DOHH2 (cell line): Measurements from ENCODE around the gene AP1G2.
"Not testable (repeated sequence)": the region's sequence is repeated elsewhere in the genome, so short reads cannot be mapped to it uniquely, and the experiment has no call there.

Experiments used
- H3F3A ChIP-seq: fragments of 200-600 bp; sonication (generic), shearing (Covaris generic); 2 replicates; pipeline ENCODE4 v1.6.0; 2016; ENCODE audit warnings: antibody characterized with exemption, mild to moderate bottlenecking; ENCODE audit not compliant: control insufficient read depth, insufficient read depth
- H3K27ac ChIP-seq: fragments of 200-600 bp; sonication (generic); 2 replicates; pipeline ENCODE4 v1.5.1; 2014; ENCODE audit warnings: low read depth, mild to moderate bottlenecking, low read length, moderate library complexity
- H3K27me3 ChIP-seq: fragments of 200-600 bp; sonication (generic); 2 replicates; pipeline ENCODE4 v1.6.1; 2014; ENCODE audit warnings: mild to moderate bottlenecking, low read length, mixed read lengths; ENCODE audit not compliant: control insufficient read depth
- H3K36me3 ChIP-seq: fragments of 200-600 bp; sonication (generic); 2 replicates; pipeline ENCODE4 v1.6.1; 2014; ENCODE audit warnings: mild to moderate bottlenecking, low read length, moderate library complexity, mixed read lengths; ENCODE audit not compliant: control insufficient read depth
- H3K4me1 ChIP-seq: fragments of 200-600 bp; sonication (generic); 2 replicates; pipeline ENCODE4 v1.6.1; 2014; ENCODE audit warnings: mild to moderate bottlenecking, low read length, mixed read lengths; ENCODE audit not compliant: control insufficient read depth
- H3K4me2 ChIP-seq: fragments of 200-600 bp; sonication (generic); 2 replicates; pipeline ENCODE4 v1.6.0; 2014; ENCODE audit warnings: mild to moderate bottlenecking, low read length, moderate library complexity
- H3K4me3 ChIP-seq: fragments of 200-600 bp; sonication (generic); 2 replicates; pipeline ENCODE4 v1.5.1; 2014; ENCODE audit warnings: mild to moderate bottlenecking, low read length, mixed read lengths
- H3K79me2 ChIP-seq: fragments of 200-600 bp; sonication (generic); 2 replicates; pipeline ENCODE4 v1.6.1; 2014; ENCODE audit warnings: mild to moderate bottlenecking, low read length, mixed read lengths; ENCODE audit not compliant: control insufficient read depth
- H3K9me2 ChIP-seq: fragments of 200-600 bp; sonication (generic); replicated peaks from 2 replicates; pipeline ENCODE4 v1.6.1; 2014; ENCODE audit warnings: mild to moderate bottlenecking, low read length, mixed read lengths; ENCODE audit not compliant: control insufficient read depth
- H3K9me3 ChIP-seq: fragments of 200-600 bp; sonication (generic); 2 replicates; pipeline ENCODE4 v1.6.1; 2014; ENCODE audit warnings: antibody characterized with exemption, low read length, mixed read lengths; ENCODE audit not compliant: control insufficient read depth, insufficient read depth
- H4K20me1 ChIP-seq: fragments of 200-600 bp; sonication (generic); 2 replicates; pipeline ENCODE4 v1.6.0; 2014; ENCODE audit warnings: low read depth, mild to moderate bottlenecking, antibody characterized with exemption, low read length, moderate library complexity; ENCODE audit not compliant: control insufficient read depth, insufficient read depth
- EZH2phosphoT487 ChIP-seq: fragments of 200-600 bp; sonication (generic); IDR thresholded peaks from 2 replicates; pipeline ENCODE4 v1.6.1; 2017; ENCODE audit warnings: borderline replicate concordance, mild to moderate bottlenecking, antibody characterized with exemption, low read length, moderate library complexity, mixed read lengths
- TF ChIP-seq, protein P1 (sequence below): fragments of 200-600 bp; sonication (generic); IDR thresholded peaks from one replicate; pipeline ENCODE4 v1.5.1; 2014; ENCODE audit warnings: antibody characterized with exemption, mild to moderate bottlenecking, low read depth, low read length; ENCODE audit not compliant: poor library complexity, severe bottlenecking

The AP1G2 gene

DNA sequence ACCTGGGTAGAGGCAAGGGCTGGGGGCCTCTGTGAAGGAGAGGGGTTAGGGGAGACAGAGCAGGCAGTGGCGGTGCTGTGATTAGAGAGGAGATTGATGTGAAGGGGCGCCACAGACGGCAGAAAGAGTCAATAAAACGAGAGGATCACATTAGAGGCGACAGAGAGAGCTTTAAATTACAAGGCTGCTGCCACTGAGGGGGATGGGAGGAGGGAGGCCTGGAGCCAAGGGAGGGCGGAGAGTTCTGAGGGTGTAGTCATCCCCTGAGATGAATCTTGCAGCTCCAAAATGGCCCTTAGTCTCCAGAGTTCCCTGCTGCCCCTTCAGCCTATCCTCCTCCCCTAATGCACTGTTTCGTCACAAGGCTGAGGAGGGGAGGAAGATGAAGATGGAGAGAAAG lies 28.8 kb downstream of the AP1G2 start:
- no peak overlapping the region for H3K27ac ChIP-seq
- H3K9me2 ChIP-seq, result no peaks in the 10 kb centered on the region

GRCh38 chr14:23538050-23538718 lies 29.4 kb downstream of the AP1G2 start:
- H3K9me3 ChIP-seq, result no peaks in the 10 kb centered on the region
- no peaks in the 10 kb centered on the region for H3F3A ChIP-seq
- TF ChIP-seq, protein P1, sequence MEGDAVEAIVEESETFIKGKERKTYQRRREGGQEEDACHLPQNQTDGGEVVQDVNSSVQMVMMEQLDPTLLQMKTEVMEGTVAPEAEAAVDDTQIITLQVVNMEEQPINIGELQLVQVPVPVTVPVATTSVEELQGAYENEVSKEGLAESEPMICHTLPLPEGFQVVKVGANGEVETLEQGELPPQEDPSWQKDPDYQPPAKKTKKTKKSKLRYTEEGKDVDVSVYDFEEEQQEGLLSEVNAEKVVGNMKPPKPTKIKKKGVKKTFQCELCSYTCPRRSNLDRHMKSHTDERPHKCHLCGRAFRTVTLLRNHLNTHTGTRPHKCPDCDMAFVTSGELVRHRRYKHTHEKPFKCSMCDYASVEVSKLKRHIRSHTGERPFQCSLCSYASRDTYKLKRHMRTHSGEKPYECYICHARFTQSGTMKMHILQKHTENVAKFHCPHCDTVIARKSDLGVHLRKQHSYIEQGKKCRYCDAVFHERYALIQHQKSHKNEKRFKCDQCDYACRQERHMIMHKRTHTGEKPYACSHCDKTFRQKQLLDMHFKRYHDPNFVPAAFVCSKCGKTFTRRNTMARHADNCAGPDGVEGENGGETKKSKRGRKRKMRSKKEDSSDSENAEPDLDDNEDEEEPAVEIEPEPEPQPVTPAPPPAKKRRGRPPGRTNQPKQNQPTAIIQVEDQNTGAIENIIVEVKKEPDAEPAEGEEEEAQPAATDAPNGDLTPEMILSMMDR, result no peak
- no peak for TF ChIP-seq EZH2phosphoT487
- no peaks in the 10 kb centered on the region for H3K9me2 ChIP-seq
- peaks cover 6% of the 10 kb centered on the region for H3K4me1 ChIP-seq
- H3K27me3 ChIP-seq, result no peaks in the 10 kb centered on the region
- H3K79me2 ChIP-seq, result no peaks in the 10 kb centered on the region
- H3K36me3 ChIP-seq, result no peaks in the 10 kb centered on the region
- no peak overlapping the region for H3K4me3 ChIP-seq
- H3K27ac ChIP-seq, result no peak overlapping the region
- no peak overlapping the region for H3K4me2 ChIP-seq
- H4K20me1 ChIP-seq, result no peaks in the 10 kb centered on the region

More for the DNA sequence above, 28.8 kb downstream of the AP1G2 start:
- Histone ChIP-seq H3K79me2 (no peaks in the 10 kb centered on the region), H3K4me3 (no peak overlapping the region), H3F3A (no peaks in the 10 kb centered on the region), H3K9me3 (no peaks in the 10 kb centered on the region), H3K36me3 (no peaks in the 10 kb centered on the region), H4K20me1 (no peaks in the 10 kb centered on the region), H3K27me3 (no peaks in the 10 kb centered on the region), H3K4me2 (no peak overlapping the region), H3K4me1 (peaks cover 6% of the 10 kb centered on the region)
- TF ChIP-seq, protein P1, result no peak
- no peak for TF ChIP-seq EZH2phosphoT487

- Histone ChIP-seq H3K4me3 (no peak overlapping the region), H3K79me2 (no peaks in the 10 kb centered on the region), H3F3A (no peaks in the 10 kb centered on the region), H3K9me3 (no peaks in the 10 kb centered on the region), H3K4me1 (peaks cover 6% of the 10 kb centered on the region), H4K20me1 (no peaks in the 10 kb centered on the region), H3K36me3 (no peaks in the 10 kb centered on the region), H3K27ac (no peak overlapping the region), H3K27me3 (no peaks in the 10 kb centered on the region), H3K9me2 (no peaks in the 10 kb centered on the region), H3K4me2 (no peak overlapping the region)
- no peak for TF ChIP-seq EZH2phosphoT487
- TF ChIP-seq, protein P1, result no peak
These were observed 30.1 kb downstream of the AP1G2 start for GRCh38 chr14:23537351-23538049.

- H3K9me3 ChIP-seq, H3K27me3 ChIP-seq, H3F3A ChIP-seq, H3K4me3 ChIP-seq, H3K79me2 ChIP-seq, H3K36me3 ChIP-seq, H4K20me1 ChIP-seq, H3K4me1 ChIP-seq, H3K27ac ChIP-seq, H3K9me2 ChIP-seq, H3K4me2 ChIP-seq: not testable (repeated sequence)
These were observed 30.7 kb downstream of the AP1G2 start for GRCh38 chr14:23536906-23537305.
